Lung (tissue), 12 donors: ENCODE results near the gene THTPA. TPM values are rescaled to one million over a fixed set of nuclear protein-coding genes. Genes with fewer than 3 reads are reported as not detected.

Experiments used
- ATAC-seq: fragments of 200-7000 bp; cut with Tn5 transposase; one replicate; pipeline ENCODE4 v1.9.1; 2020; ENCODE audit warnings: moderate number of reproducible peaks; ENCODE audit not compliant: insufficient read depth, low FRiP score
- DNase-seq, 3 donors: peaks; one replicate each; pipeline ENCODE4 v3.0.0-alpha.2; 2013 to 2017
- H3K27ac ChIP-seq, 2 donors: one replicate each; pipeline ENCODE4 v1.5.1; 2013; ENCODE audit warnings: mild to moderate bottlenecking in 2 of 2, moderate library complexity in 2 of 2, control low read depth in 1 of 2, inconsistent platforms in 1 of 2, low read depth in 1 of 2, low read length in 1 of 2
- H3K27me3 ChIP-seq, 3 donors: one replicate each; pipeline ENCODE4 v1.5.1; 2013; ENCODE audit warnings: low read length in 2 of 3; ENCODE audit not compliant: control insufficient read depth in 3 of 3, insufficient read depth in 3 of 3
- H3K36me3 ChIP-seq, 4 donors: one replicate each; pipeline ENCODE4 v1.5.1; 2013; ENCODE audit warnings: low read length in 4 of 4, mild to moderate bottlenecking in 1 of 4, moderate library complexity in 1 of 4; ENCODE audit not compliant: control insufficient read depth in 4 of 4, insufficient read depth in 4 of 4
- H3K4me1 ChIP-seq, 5 donors: one replicate each; pipeline ENCODE4 v1.5.1; 2013; ENCODE audit warnings: low read length in 5 of 5, mild to moderate bottlenecking in 2 of 5, moderate library complexity in 1 of 5; ENCODE audit not compliant: control insufficient read depth in 5 of 5, insufficient read depth in 5 of 5
- H3K4me3 ChIP-seq: one replicate; pipeline ENCODE4 v1.5.1; 2013; ENCODE audit warnings: mild to moderate bottlenecking, control low read depth, moderate library complexity
- H3K9ac ChIP-seq, 2 donors: one replicate each; pipeline ENCODE4 v1.5.1; 2013; ENCODE audit warnings: low read length in 2 of 2, control low read depth in 1 of 2; ENCODE audit not compliant: insufficient read depth in 1 of 2
- H3K9me3 ChIP-seq, 4 donors: one replicate each; pipeline ENCODE4 v1.5.1; 2013; ENCODE audit warnings: low read length in 3 of 4, mild to moderate bottlenecking in 1 of 4, moderate library complexity in 1 of 4; ENCODE audit not compliant: control insufficient read depth in 4 of 4, insufficient read depth in 3 of 4
- WGBS, 2 donors: extraction: QIAGEN DNeasy Blood & Tissue Kit; methylation state at CpG; one replicate each; pipeline ENCODE4 v1.1.7; 2013; 5-methylcytosine and 5-hydroxymethylcytosine counted together
- polyA plus RNA-seq, 2 donors: library from polyadenylated mRNA; stranded (reverse); fragments of 200-250 nt; gene quantifications; one replicate each; pipeline ENCODE4 v1.2.1, GENCODE V29; 2013
- total RNA-seq, 2 donors: library from RNA; depleted of rRNA in 1 of 2; stranded (reverse); fragments of >200 nt in 1 of 2; gene quantifications; one replicate each; pipeline ENCODE4 v1.2.1, GENCODE V29; 2014 to 2021
- TF ChIP-seq, protein P1 (sequence below): IDR thresholded peaks from 2 replicates; pipeline ENCODE4 v1.5.1; 2012; ENCODE audit warnings: mild to moderate bottlenecking; ENCODE audit errors: control extremely low read depth, extremely low read depth
- donor health status: control.
- donor health status: control.
- donor health status: Bipolar disorder and iron deficiency.
- donor health status: healthy.
- donor health status: DM: yes; HTN: yes; CAD: no.

THTPA gene
- total and polyA plus RNA-seq, 4 donors = 7.7 to 22.1 (median 14.1) TPM

DNA sequence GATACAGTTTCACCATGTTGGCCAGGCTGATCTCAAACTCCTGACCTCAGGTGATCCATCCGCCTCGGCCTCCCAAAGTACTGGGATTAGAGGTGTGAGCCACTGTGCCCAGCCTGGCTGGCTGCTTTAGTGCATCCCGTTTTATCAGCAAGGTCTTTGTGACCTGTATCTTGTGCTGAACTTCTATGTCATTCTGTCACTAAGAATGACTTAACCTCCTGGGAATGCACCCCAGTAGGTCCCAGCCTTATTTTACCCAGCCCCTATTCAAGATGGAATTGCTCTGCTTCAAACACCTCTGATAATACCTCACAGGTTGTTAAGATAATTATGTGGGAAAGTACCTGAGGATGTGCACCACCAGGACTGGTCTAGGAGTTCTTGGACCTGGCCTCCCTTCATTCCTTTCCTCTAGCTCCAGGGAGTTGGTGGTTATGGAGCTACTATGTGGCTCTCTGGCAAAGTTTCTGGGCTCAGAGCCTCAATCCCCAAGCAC, 48.7 kb downstream of the THTPA start:
- peaks cover 0 to 2% (median 0%) of the 10 kb centered on the region in 4 donors for H3K9me3 ChIP-seq
- ATAC-seq (no peak), DNase-seq (no peak)
- TF ChIP-seq, protein P1, sequence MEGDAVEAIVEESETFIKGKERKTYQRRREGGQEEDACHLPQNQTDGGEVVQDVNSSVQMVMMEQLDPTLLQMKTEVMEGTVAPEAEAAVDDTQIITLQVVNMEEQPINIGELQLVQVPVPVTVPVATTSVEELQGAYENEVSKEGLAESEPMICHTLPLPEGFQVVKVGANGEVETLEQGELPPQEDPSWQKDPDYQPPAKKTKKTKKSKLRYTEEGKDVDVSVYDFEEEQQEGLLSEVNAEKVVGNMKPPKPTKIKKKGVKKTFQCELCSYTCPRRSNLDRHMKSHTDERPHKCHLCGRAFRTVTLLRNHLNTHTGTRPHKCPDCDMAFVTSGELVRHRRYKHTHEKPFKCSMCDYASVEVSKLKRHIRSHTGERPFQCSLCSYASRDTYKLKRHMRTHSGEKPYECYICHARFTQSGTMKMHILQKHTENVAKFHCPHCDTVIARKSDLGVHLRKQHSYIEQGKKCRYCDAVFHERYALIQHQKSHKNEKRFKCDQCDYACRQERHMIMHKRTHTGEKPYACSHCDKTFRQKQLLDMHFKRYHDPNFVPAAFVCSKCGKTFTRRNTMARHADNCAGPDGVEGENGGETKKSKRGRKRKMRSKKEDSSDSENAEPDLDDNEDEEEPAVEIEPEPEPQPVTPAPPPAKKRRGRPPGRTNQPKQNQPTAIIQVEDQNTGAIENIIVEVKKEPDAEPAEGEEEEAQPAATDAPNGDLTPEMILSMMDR = no peak
- H3K4me3 ChIP-seq = no peak overlapping the region
- no peaks in the 10 kb centered on the region for H3K4me1 ChIP-seq
- H3K27me3 ChIP-seq = no peaks in the 10 kb centered on the region
- H3K9ac ChIP-seq = no peak overlapping the region
- no peaks in the 10 kb centered on the region for H3K36me3 ChIP-seq
- 71 to 86% methylated on average over 3 of the region's 3 CpGs for WGBS, 2 donors
- H3K27ac ChIP-seq = no peak overlapping the region

DNA sequence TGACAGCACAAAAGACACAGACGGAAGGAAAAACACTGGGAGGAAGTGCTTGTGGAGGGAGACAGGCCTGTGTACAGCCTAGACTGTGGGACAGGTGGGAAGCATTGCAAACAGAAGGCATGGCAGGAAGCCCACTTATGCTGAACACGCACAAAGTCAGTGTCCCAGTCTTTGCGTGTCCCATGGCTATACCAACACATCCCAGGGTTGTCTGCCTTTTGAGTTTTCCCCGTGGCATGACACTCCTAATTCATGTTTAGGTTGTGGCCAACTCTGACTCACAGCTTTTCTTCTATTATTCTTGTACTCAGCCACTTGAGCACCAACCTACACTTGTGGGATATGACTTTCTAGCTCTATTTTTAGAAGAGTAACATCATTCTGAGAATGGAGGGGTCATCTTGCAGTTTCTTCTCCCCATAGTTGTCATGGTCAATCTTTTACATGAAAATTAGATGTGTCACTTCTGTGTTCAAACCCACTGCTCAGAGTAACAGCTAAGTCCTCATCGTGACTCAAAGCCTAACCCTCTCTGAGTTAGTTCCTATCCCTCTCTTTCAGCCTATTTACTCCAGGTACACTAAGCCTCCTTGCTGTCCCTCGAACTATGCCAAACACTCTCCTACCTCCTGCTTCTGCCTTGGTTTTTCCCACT, 50.0 kb downstream of the THTPA start:
- H3K27me3 ChIP-seq = no peaks in the 10 kb centered on the region
- H3K4me3 ChIP-seq = no peak overlapping the region
- H3K9ac ChIP-seq = no peak overlapping the region
- WGBS, 2 donors = 69 to 78% methylated on average over 6 of the region's 6 CpGs
- H3K27ac ChIP-seq = no peak overlapping the region
- no peaks in the 10 kb centered on the region for H3K36me3 ChIP-seq
- TF ChIP-seq, protein P1 = no peak
- DNase-seq (no peak), ATAC-seq (no peak)
- H3K9me3 ChIP-seq = no peaks in the 10 kb centered on the region
- H3K4me1 ChIP-seq = peaks cover 0 to 9% (median 0%) of the 10 kb centered on the region in 5 donors

DNA sequence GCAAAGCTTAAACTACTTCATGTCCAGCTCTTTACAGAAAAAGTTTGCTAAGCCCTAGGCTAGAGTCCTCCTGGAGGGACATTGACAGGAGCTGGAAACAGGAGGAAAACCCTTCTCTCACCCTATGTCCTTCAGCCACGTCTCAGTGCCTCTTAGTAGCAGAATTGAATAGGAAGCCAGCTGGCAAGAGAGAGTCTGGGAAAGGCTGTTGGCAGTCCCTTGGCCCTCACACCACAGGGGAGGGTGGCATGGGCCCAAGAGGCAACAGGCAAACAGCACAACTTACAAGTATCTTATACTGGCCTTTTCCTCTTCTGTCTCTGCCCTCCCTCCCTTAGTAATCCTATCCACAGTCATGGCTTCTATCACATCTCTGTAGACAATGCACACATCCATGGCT, 52.4 kb downstream of the THTPA start:
- H3K9me3 ChIP-seq = no peaks in the 10 kb centered on the region
- H3K4me1 ChIP-seq = peaks cover 0 to 12% (median 0%) of the 10 kb centered on the region in 5 donors
- no peaks in the 10 kb centered on the region for H3K27me3 ChIP-seq
- H3K27ac ChIP-seq = no peak overlapping the region
- ATAC-seq (no peak), DNase-seq (peak in 2 of 3 donors; percentile 30 to 31)
- H3K36me3 ChIP-seq = no peaks in the 10 kb centered on the region
- WGBS, 2 donors = 33 to 81% methylated on average over 1 of the region's 1 CpG
- TF ChIP-seq, protein P1 = no peak
- no peak overlapping the region for H3K4me3 ChIP-seq
- no peak overlapping the region for H3K9ac ChIP-seq
